ENCODE measurements around the gene RPS17. TPM values are rescaled to one million over a fixed set of nuclear protein-coding genes. Genes with fewer than 3 reads are reported as not detected.

Gene RPS17
- total RNA-seq, 1 donor from 2014 or later = 2,503 TPM

Other genes with a start within 250 kb of the RPS17 start
- 0.32 and 1.2 TPM in 2 replicates for gene GOLGA6L10, start 191.0 kb downstream of the RPS17 start, total RNA-seq
- gene GOLGA6L9, start 110.6 kb downstream of the RPS17 start, total RNA-seq = 1.2 and 1.8 TPM in 2 replicates
- gene CPEB1, start 106.9 kb upstream of the RPS17 start, total RNA-seq = not detected in 2 replicates
- gene AP3B2, start 169.4 kb upstream of the RPS17 start, total RNA-seq = 0.21 TPM in 1 of 2 replicates, not detected in the other

Measured in activated T-helper 1 cell treated with anti-CD3 and anti-CD28 coated beads, Interleukin-12 subunit alpha, Interleukin-12 subunit beta, Interleukin-2, Interleukin-4 antibody, amounts not matched to agents 30 ng/mL and 10 ng/mL and 1 ng/mL, durations not matched to agents 14 hours and 24 hours and 36 hours (primary cell).